Progenitor cell of endocrine pancreas (in vitro differentiated cells): ENCODE data around the gene EXOC6B. TPM values are rescaled to one million over a fixed set of nuclear protein-coding genes. Genes with fewer than 3 reads are reported as not detected.

Source experiments
- DNase-seq: peaks from one replicate; pipeline ENCODE4 v3.0.0; 2021; ENCODE audit warnings: low spot score; ENCODE audit not compliant: unreplicated experiment
- H3K27ac Mint-ChIP-seq: 2 replicates; pipeline ENCODE4 v1.8.0; 2021; ENCODE audit warnings: mild to moderate bottlenecking, moderate library complexity, mixed read lengths
- H3K27me3 Mint-ChIP-seq: 2 replicates; pipeline ENCODE4 v1.8.0; 2021; ENCODE audit warnings: mixed read lengths
- H3K36me3 Mint-ChIP-seq: 2 replicates; pipeline ENCODE4 v1.8.0; 2022; ENCODE audit warnings: mixed read lengths; ENCODE audit not compliant: insufficient read depth
- H3K4me1 Mint-ChIP-seq: 2 replicates; pipeline ENCODE4 v1.8.0; 2021; ENCODE audit warnings: low read depth, mixed read lengths
- H3K4me3 Mint-ChIP-seq: 2 replicates; pipeline ENCODE4 v1.8.0; 2021; ENCODE audit warnings: low read depth, mild to moderate bottlenecking, moderate library complexity, mixed read lengths
- H3K9me3 Mint-ChIP-seq: 2 replicates; pipeline ENCODE4 v1.8.0; 2021; ENCODE audit warnings: low read depth, mixed read lengths
- CTCF ChIP-seq: fragments of 200-600 bp; sonication (generic); IDR thresholded peaks from one replicate; pipeline ENCODE4 v1.5.0; 2021; ENCODE audit warnings: antibody characterized with exemption, mild to moderate bottlenecking; ENCODE audit not compliant: unreplicated experiment
- total RNA-seq: library from RNA; stranded (reverse); gene quantifications from 2 replicates; pipeline ENCODE4 v1.2.1, GENCODE V29; 2021

EXOC6B gene
- total RNA-seq, 1 donor from 2014 or later: 71.9 TPM

- TF ChIP-seq CTCF: no peak
- DNase-seq: no peak
- no peaks in the 10 kb centered on the region for H3K27me3 Mint-ChIP-seq
- H3K9me3 Mint-ChIP-seq: peaks cover 12% of the 10 kb centered on the region
- no peak overlapping the region for H3K27ac Mint-ChIP-seq
- peaks cover 13% of the 10 kb centered on the region for H3K36me3 Mint-ChIP-seq
- H3K4me1 Mint-ChIP-seq: peaks cover 21% of the 10 kb centered on the region
- H3K4me3 Mint-ChIP-seq: no peak overlapping the region
These were observed 475.0 kb downstream of the EXOC6B start for GRCh38 chr2:72350852-72351251.

GRCh38 chr2:72349016-72349415 is 476.8 kb downstream of the EXOC6B start:
- Mint-ChIP-seq H3K36me3 (peaks cover 23% of the 10 kb centered on the region), H3K9me3 (peaks cover 24% of the 10 kb centered on the region), H3K4me1 (peaks cover 13% of the 10 kb centered on the region), H3K27ac (no peak overlapping the region), H3K27me3 (no peaks in the 10 kb centered on the region), H3K4me3 (no peak overlapping the region)
- no peak for DNase-seq
- no peak for TF ChIP-seq CTCF

GRCh38 chr2:72347081-72347480 is 478.8 kb downstream of the EXOC6B start:
- peaks cover 30% of the 10 kb centered on the region for H3K36me3 Mint-ChIP-seq
- DNase-seq: no peak
- no peak overlapping the region for H3K27ac Mint-ChIP-seq
- H3K4me3 Mint-ChIP-seq: no peak overlapping the region
- peaks cover 21% of the 10 kb centered on the region for H3K9me3 Mint-ChIP-seq
- no peaks in the 10 kb centered on the region for H3K27me3 Mint-ChIP-seq
- H3K4me1 Mint-ChIP-seq: peaks cover 10% of the 10 kb centered on the region
- no peak for TF ChIP-seq CTCF

GRCh38 chr2:72341639-72342038 is 484.2 kb downstream of the EXOC6B start:
- Mint-ChIP-seq H3K4me1 (no peaks in the 10 kb centered on the region), H3K36me3 (peaks cover 26% of the 10 kb centered on the region), H3K27me3 (no peaks in the 10 kb centered on the region), H3K9me3 (peaks cover 18% of the 10 kb centered on the region), H3K27ac (no peak overlapping the region), H3K4me3 (no peak overlapping the region)
- DNase-seq: no peak
- no peak for TF ChIP-seq CTCF

- Mint-ChIP-seq H3K4me3 (no peak overlapping the region), H3K27ac (no peak overlapping the region), H3K9me3 (peaks cover 17% of the 10 kb centered on the region), H3K4me1 (no peaks in the 10 kb centered on the region), H3K36me3 (peaks cover 23% of the 10 kb centered on the region), H3K27me3 (no peaks in the 10 kb centered on the region)
- no peak for TF ChIP-seq CTCF
- DNase-seq: no peak
These were observed 485.2 kb downstream of the EXOC6B start for GRCh38 chr2:72340665-72341064.
